H1 (cell line): Measurements from ENCODE around the gene DHCR24. TPM values are rescaled to one million over a fixed set of nuclear protein-coding genes. Genes with fewer than 3 reads are reported as not detected.

Experiments used
- E2F6 ChIP-seq: IDR thresholded peaks from 2 replicates; pipeline ENCODE4 v1.6.1; 2012; ENCODE audit warnings: inconsistent platforms
- SIX5 ChIP-seq: IDR thresholded peaks from 2 replicates; pipeline ENCODE4 v1.6.1; 2011; ENCODE audit warnings: mild to moderate bottlenecking, low read depth, low read length
- YY1 ChIP-seq: IDR thresholded peaks from 2 replicates; pipeline ENCODE4 v1.6.1; 2011; ENCODE audit warnings: low read depth, mild to moderate bottlenecking, low read length
- polyA plus RNA-seq, 7 experiments: library from polyadenylated mRNA; depleted of rRNA in 3 of 7; stranded (reverse) in 5 of 7; unstranded in 2 of 7; fragments of >200 nt in 5 of 7; fragments of 200-250 nt in 2 of 7; gene quantifications; 1 replicate in 5 of 7; 2 replicates in 1 of 7; 4 replicates in 1 of 7; pipeline versions ENCODE4 v1.2.1 to v1.2.3, GENCODE V29; 2011 to 2013; ENCODE audit warnings: missing spikeins in 2 of 7, mixed read lengths in 2 of 7
- total RNA-seq: library from RNA; stranded (reverse); fragmentation: NEBNext Ultra II Directional; extraction: Animal tissue kit (Norgen Biotek cat#: 25700); gene quantifications from 2 replicates; pipeline ENCODE4 v1.2.1, GENCODE V29; 2021

The DHCR24 gene
- total and polyA plus RNA-seq, 2 of the 8 experiments (the other 6 are each of a cell fraction or from before 2014, with no cell fraction given) = 370 to 419 TPM

- TF ChIP-seq YY1 (peak; percentile 41; the same call in 1 of the 2 replicates), E2F6 (peak; percentile 21; the same call in 1 of the 2 replicates), SIX5 (no peak)
Observed at GRCh38 chr1:54800899-54801759, 85.9 kb downstream of the DHCR24 start, which contains the start of gene TTC22 (continued).
